OCI-LY1 (cell line): ENCODE results near the gene PDS5A.

ENCODE experiments used
- EZH2 ChIP-seq: fragments of 200-600 bp; sonication (generic), shearing (Covaris generic); IDR thresholded peaks from 2 replicates; pipeline ENCODE4 v1.8.0; 2017; ENCODE audit warnings: borderline replicate concordance, mixed run types, mild to moderate bottlenecking, antibody characterized with exemption, low read length, moderate library complexity, mixed read lengths
- TF ChIP-seq, protein P1 (sequence below): fragments of 200-600 bp; sonication (generic), shearing (Covaris generic); IDR thresholded peaks from 2 replicates; pipeline ENCODE4 v1.5.1; 2017; ENCODE audit warnings: mild to moderate bottlenecking, antibody characterized with exemption, low read length, moderate library complexity, mixed read lengths

DNA sequence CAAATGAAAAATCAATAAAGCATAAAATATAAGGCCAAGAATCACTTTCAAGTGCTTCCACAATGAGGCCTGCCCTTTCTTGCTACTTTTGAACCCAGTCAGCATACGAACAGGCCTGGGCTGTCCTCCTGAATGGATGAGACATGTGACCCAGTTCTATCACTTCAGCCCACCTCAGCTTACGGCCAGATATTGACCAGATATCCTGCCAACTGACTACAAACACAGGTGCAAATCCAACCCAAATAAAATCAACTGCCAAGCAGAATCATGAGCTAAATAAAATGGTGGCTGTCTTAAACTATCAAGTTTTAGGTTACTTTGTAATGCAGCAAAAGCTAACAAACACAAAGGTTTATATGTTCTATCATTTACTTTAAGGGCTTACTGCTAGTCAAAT, 53.7 kb downstream of the PDS5A start:
- TF ChIP-seq, protein P1, sequence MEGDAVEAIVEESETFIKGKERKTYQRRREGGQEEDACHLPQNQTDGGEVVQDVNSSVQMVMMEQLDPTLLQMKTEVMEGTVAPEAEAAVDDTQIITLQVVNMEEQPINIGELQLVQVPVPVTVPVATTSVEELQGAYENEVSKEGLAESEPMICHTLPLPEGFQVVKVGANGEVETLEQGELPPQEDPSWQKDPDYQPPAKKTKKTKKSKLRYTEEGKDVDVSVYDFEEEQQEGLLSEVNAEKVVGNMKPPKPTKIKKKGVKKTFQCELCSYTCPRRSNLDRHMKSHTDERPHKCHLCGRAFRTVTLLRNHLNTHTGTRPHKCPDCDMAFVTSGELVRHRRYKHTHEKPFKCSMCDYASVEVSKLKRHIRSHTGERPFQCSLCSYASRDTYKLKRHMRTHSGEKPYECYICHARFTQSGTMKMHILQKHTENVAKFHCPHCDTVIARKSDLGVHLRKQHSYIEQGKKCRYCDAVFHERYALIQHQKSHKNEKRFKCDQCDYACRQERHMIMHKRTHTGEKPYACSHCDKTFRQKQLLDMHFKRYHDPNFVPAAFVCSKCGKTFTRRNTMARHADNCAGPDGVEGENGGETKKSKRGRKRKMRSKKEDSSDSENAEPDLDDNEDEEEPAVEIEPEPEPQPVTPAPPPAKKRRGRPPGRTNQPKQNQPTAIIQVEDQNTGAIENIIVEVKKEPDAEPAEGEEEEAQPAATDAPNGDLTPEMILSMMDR = no peak
- no peak for TF ChIP-seq EZH2
